ENCODE data around the gene STK25.
"Not testable (repeated sequence)": the region's sequence is repeated elsewhere in the genome, so short reads cannot be mapped to it uniquely, and the experiment has no call there.

- TF ChIP-seq, protein P1, sequence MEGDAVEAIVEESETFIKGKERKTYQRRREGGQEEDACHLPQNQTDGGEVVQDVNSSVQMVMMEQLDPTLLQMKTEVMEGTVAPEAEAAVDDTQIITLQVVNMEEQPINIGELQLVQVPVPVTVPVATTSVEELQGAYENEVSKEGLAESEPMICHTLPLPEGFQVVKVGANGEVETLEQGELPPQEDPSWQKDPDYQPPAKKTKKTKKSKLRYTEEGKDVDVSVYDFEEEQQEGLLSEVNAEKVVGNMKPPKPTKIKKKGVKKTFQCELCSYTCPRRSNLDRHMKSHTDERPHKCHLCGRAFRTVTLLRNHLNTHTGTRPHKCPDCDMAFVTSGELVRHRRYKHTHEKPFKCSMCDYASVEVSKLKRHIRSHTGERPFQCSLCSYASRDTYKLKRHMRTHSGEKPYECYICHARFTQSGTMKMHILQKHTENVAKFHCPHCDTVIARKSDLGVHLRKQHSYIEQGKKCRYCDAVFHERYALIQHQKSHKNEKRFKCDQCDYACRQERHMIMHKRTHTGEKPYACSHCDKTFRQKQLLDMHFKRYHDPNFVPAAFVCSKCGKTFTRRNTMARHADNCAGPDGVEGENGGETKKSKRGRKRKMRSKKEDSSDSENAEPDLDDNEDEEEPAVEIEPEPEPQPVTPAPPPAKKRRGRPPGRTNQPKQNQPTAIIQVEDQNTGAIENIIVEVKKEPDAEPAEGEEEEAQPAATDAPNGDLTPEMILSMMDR (IDR thresholded peaks at IDR 0.05; ENCODE audit: poor library complexity) = not testable (repeated sequence)
- TF ChIP-seq EZH2phosphoT487 (IDR thresholded peaks at IDR 0.05; ENCODE audit: low read depth, severe bottlenecking, unreplicated experiment); EZH2 (IDR thresholded peaks at IDR 0.05; ENCODE audit: borderline replicate concordance): not testable (repeated sequence)
Measured at GRCh38 chr2:241453919-241454318, 54.5 kb downstream of the STK25 start.
